Uterus (tissue), 2 donors: Measurements from ENCODE around the gene EEFSEC.

Experiments used
- CTCF ChIP-seq, 4 experiments: fragments of 200-600 bp in 2 of 4; fragments of 450-650 bp in 2 of 4; sonication (generic) in 2 of 4; IDR thresholded peaks; one replicate each; pipeline ENCODE4 v1.5.1; 2016 to 2019; ENCODE audit warnings: antibody characterized with exemption in 4 of 4, mild to moderate bottlenecking in 2 of 4, moderate library complexity in 1 of 4
- POLR2A ChIP-seq, 2 donors: fragments of 450-650 bp; IDR thresholded peaks; one replicate each; pipeline ENCODE4 v1.6.1; 2016; ENCODE audit warnings: antibody characterized with exemption in 2 of 2, mild to moderate bottlenecking in 1 of 2, moderate library complexity in 1 of 2

GRCh38 chr3:128435058-128435457, 281.8 kb downstream of the EEFSEC start:
- TF ChIP-seq CTCF (IDR thresholded peaks at IDR 0.05) (no peak), POLR2A (IDR thresholded peaks at IDR 0.05) (no peak)
